ENCODE measurements around the gene FAHD1. TPM values are rescaled to one million over a fixed set of nuclear protein-coding genes. Genes with fewer than 3 reads are reported as not detected.

The FAHD1 gene
- total and polyA plus RNA-seq, 7 experiments from 2014 or later: 7.8 to 28.6 (median 10.0) TPM

DNA sequence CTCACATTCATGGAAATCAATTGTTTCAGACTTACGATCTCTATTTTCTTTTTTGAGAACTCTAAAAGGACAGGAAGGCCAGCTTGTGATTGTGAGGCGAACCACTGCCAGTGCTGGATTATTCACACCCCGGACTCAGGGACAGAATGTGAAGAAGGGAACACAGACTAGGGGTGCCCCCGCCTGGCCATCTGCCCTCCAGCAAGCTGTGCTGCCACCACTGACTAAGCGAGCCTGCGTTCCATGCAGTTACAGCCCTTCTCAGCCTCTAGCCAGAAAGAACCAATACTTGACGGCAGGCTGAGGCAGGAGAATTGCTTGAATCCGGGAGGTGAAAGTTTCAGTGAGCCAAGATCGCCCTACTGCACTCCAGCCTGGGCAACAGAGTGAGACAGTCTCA is 3.2 kb upstream of the FAHD1 start:
- H3K4me3 Mint-ChIP-seq: peak overlapping the region in 9 of 10 donors; percentile 35 to 90 (median 49)
- DNase-seq: no peak
- H3K27me3 ChIP-seq (ENCODE audit: control insufficient read depth in 2 of 2, insufficient read depth in 2 of 2, low read length in 2 of 2): no peaks in the 10 kb centered on the region
- peaks cover 17 to 40% (median 30%) of the 10 kb centered on the region in 7 donors for H3K4me1 Mint-ChIP-seq
- intact Hi-C loops (cut with micrococcal nuclease): no loop called here
- ChIA-PET CTCF (no interaction called here), POLR2A (interaction anchor here (1.3 kb wide), 1 partner anchor 51 kb away, joined by 5 read pairs; the partner anchor contains the start of genes EME2 and MRPS34)
- no peaks in the 10 kb centered on the region for H3K27me3 Mint-ChIP-seq
- peaks cover 0 to 8% (median 0%) of the 10 kb centered on the region in 5 donors for H3K36me3 Mint-ChIP-seq
- peaks cover 0 to 2% (median 0%) of the 10 kb centered on the region in 11 donors for H3K9me3 Mint-ChIP-seq
- peak overlapping the region in 6 of 9 donors; percentile 5 to 91 (median 52) for H3K27ac Mint-ChIP-seq
- peak overlapping the region; percentile 26 for H3K27ac ChIP-seq (ENCODE audit: low read depth, low read length)
- H3K4me3 ChIP-seq (ENCODE audit: low read length): no peak overlapping the region
- H3K9me3 ChIP-seq (ENCODE audit: control insufficient read depth in 2 of 3, low read length in 3 of 3): no peaks in the 10 kb centered on the region
- H3K36me3 ChIP-seq (ENCODE audit: control insufficient read depth in 2 of 3, insufficient read depth in 3 of 3, low read length in 3 of 3): peaks cover 3 to 51% (median 12%) of the 10 kb centered on the region in 3 experiments
- ATAC-seq: no peak
- H3K4me1 ChIP-seq (ENCODE audit: control insufficient read depth in 2 of 2, insufficient read depth in 2 of 2, low read length in 2 of 2): peaks cover 19 to 26% of the 10 kb centered on the region in 2 donors

- peak overlapping the region; percentile 77 to 93 (median 91) for H3K27ac Mint-ChIP-seq
- H3K36me3 ChIP-seq (ENCODE audit: control insufficient read depth in 2 of 3, insufficient read depth in 3 of 3, low read length in 3 of 3): peaks cover 3 to 35% (median 7%) of the 10 kb centered on the region in 3 experiments
- DNase-seq (no peak), ATAC-seq (no peak)
- POLR2A ChIA-PET: interaction anchor here (0.5 to 3.6 kb wide), 3 partner anchors 8 to 51 kb away, joined by 3 to 33 read pairs (median 5); partner anchors contain the start of genes NUBP2 and SPSB3
- no peaks in the 10 kb centered on the region for H3K9me3 ChIP-seq (ENCODE audit: control insufficient read depth in 2 of 3, low read length in 3 of 3)
- intact Hi-C loops (cut with micrococcal nuclease): loop anchor here in 1 of 2 donors (5.0 kb wide), 1 partner anchor 118 kb away; the partner anchor contains the start of gene MAPK8IP3
- H3K27me3 Mint-ChIP-seq: no peaks in the 10 kb centered on the region
- H3K4me1 Mint-ChIP-seq: peaks cover 21 to 55% (median 39%) of the 10 kb centered on the region in 7 donors
- H3K9me3 Mint-ChIP-seq: peaks cover 0 to 2% (median 0%) of the 10 kb centered on the region in 11 donors
- CTCF ChIA-PET: interaction anchor here (0.5 kb wide), 1 partner anchor 690 kb away, joined by 3 read pairs; no protein-coding TSS in a partner anchor
- peaks cover 19 to 26% of the 10 kb centered on the region in 2 donors for H3K4me1 ChIP-seq (ENCODE audit: control insufficient read depth in 2 of 2, insufficient read depth in 2 of 2, low read length in 2 of 2)
- H3K4me3 Mint-ChIP-seq: peak overlapping the region; percentile 82 to 90 (median 86)
- peaks cover 0 to 4% (median 0%) of the 10 kb centered on the region in 5 donors for H3K36me3 Mint-ChIP-seq
- peak overlapping the region; percentile 69 for H3K4me3 ChIP-seq (ENCODE audit: low read length)
- peak overlapping the region; percentile 78 for H3K27ac ChIP-seq (ENCODE audit: low read depth, low read length)
- no peaks in the 10 kb centered on the region for H3K27me3 ChIP-seq (ENCODE audit: control insufficient read depth in 2 of 2, insufficient read depth in 2 of 2, low read length in 2 of 2)
Observed at GRCh38 chr16:1825381-1825863, 1.6 kb upstream of the FAHD1 start.

GRCh38 chr16:1825864-1826690 is 929 bp upstream of the FAHD1 start:
- Mint-ChIP-seq H3K27ac (peak overlapping the region; percentile 80 to 93 (median 91)), H3K9me3 (peaks cover 0 to 2% (median 0%) of the 10 kb centered on the region in 11 donors), H3K27me3 (no peaks in the 10 kb centered on the region), H3K4me1 (peaks cover 21 to 60% (median 44%) of the 10 kb centered on the region in 7 donors), H3K4me3 (peak overlapping the region; percentile 82 to 92 (median 88)), H3K36me3 (peaks cover 0 to 7% (median 0%) of the 10 kb centered on the region in 5 donors)
- peaks cover 3 to 29% (median 7%) of the 10 kb centered on the region in 3 experiments for H3K36me3 ChIP-seq (ENCODE audit: control insufficient read depth in 2 of 3, insufficient read depth in 3 of 3, low read length in 3 of 3)
- H3K27me3 ChIP-seq (ENCODE audit: control insufficient read depth in 2 of 2, insufficient read depth in 2 of 2, low read length in 2 of 2): no peaks in the 10 kb centered on the region
- ChIA-PET POLR2A (interaction anchor here (0.5 to 3.6 kb wide), 7 partner anchors 12 to 556 kb away, joined by 3 to 33 read pairs (median 5); partner anchors contain the start of genes EME2, MRPS34, NME3 and NUBP2), CTCF (interaction anchor here (0.5 to 1.0 kb wide), 3 partner anchors 121 to 690 kb away, joined by 3 read pairs; no protein-coding TSS in a partner anchor)
- DNase-seq (peak in 5 of 9 donors; percentile 55 to 87 (median 65)), ATAC-seq (peak; percentile 78)
- no peaks in the 10 kb centered on the region for H3K9me3 ChIP-seq (ENCODE audit: control insufficient read depth in 2 of 3, low read length in 3 of 3)
- peak overlapping the region; percentile 69 for H3K4me3 ChIP-seq (ENCODE audit: low read length)
- intact Hi-C loops (cut with micrococcal nuclease): loop anchor here (1.0 to 5.0 kb wide), 11 partner anchors 14 to 517 kb away; partner anchors contain the start of genes MRPS34 (in 2 of the 2), NUBP2 (in 2 of the 2), SPSB3 (in 2 of the 2) and CRAMP1 (in 1 of the 2)
- H3K4me1 ChIP-seq (ENCODE audit: control insufficient read depth in 2 of 2, insufficient read depth in 2 of 2, low read length in 2 of 2): peaks cover 19 to 26% of the 10 kb centered on the region in 2 donors
- H3K27ac ChIP-seq (ENCODE audit: low read depth, low read length): peak overlapping the region; percentile 78

GRCh38 chr16:1828645-1829410 is 1.8 kb downstream of the FAHD1 start:
- Mint-ChIP-seq H3K27me3 (no peaks in the 10 kb centered on the region), H3K9me3 (peaks cover 0 to 2% (median 0%) of the 10 kb centered on the region in 11 donors), H3K4me3 (peak overlapping the region; percentile 17 to 92 (median 56)), H3K36me3 (peaks cover 0 to 7% (median 0%) of the 10 kb centered on the region in 5 donors), H3K27ac (peak overlapping the region in 5 of 9 donors; percentile 2 to 59 (median 30)), H3K4me1 (peaks cover 21 to 59% (median 41%) of the 10 kb centered on the region in 7 donors)
- Histone ChIP-seq H3K36me3 (ENCODE audit: control insufficient read depth in 2 of 3, insufficient read depth in 3 of 3, low read length in 3 of 3) (peaks cover 0 to 10% (median 0%) of the 10 kb centered on the region in 3 experiments), H3K4me1 (ENCODE audit: control insufficient read depth in 2 of 2, insufficient read depth in 2 of 2, low read length in 2 of 2) (peaks cover 19 to 24% of the 10 kb centered on the region in 2 donors), H3K4me3 (ENCODE audit: low read length) (no peak overlapping the region), H3K27ac (ENCODE audit: low read depth, low read length) (no peak overlapping the region), H3K27me3 (ENCODE audit: control insufficient read depth in 2 of 2, insufficient read depth in 2 of 2, low read length in 2 of 2) (no peaks in the 10 kb centered on the region), H3K9me3 (ENCODE audit: control insufficient read depth in 2 of 3, low read length in 3 of 3) (no peaks in the 10 kb centered on the region)
- intact Hi-C loops (cut with micrococcal nuclease): loop anchor here in 1 of 2 donors (5.0 kb wide), 1 partner anchor 122 kb away; the partner anchor contains the start of gene MAPK8IP3
- POLR2A ChIA-PET: interaction anchor here (2.9 kb wide), 1 partner anchor 57 kb away, joined by 11 read pairs; the partner anchor contains the start of genes EME2, MRPS34 and NME3
- ATAC-seq: no peak
- CTCF ChIA-PET: no interaction called here
- DNase-seq: no peak

DNA sequence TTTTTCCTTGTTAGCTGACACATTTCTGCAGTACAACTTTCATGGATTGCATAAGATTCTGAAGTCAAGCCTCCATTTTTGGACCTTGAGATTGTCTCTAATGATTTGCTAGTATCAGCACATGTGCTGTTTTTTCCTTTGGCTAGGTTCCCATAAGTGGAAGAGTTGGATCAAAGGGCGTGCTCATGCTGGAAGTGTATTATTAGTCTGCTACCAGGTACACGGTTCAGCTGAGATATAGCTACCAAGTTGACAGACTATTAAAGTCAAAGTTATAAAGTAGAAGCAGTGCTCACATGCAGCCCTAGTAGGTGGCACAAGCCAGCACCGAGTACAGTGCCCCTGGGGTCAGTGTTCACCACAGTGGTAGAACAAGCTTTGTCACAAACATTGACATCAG is 3.2 kb downstream of the FAHD1 start:
- DNase-seq (no peak), ATAC-seq (no peak)
- H3K27ac Mint-ChIP-seq: no peak overlapping the region
- ChIA-PET POLR2A (no interaction called here), CTCF (interaction anchor here (0.6 kb wide), 1 partner anchor 133 kb away, joined by 3 read pairs; no protein-coding TSS in a partner anchor)
- H3K4me1 Mint-ChIP-seq: peaks cover 13 to 45% (median 31%) of the 10 kb centered on the region in 7 donors
- Histone ChIP-seq H3K36me3 (ENCODE audit: control insufficient read depth in 2 of 3, insufficient read depth in 3 of 3, low read length in 3 of 3) (peaks cover 0 to 4% (median 0%) of the 10 kb centered on the region in 3 experiments), H3K9me3 (ENCODE audit: control insufficient read depth in 2 of 3, low read length in 3 of 3) (no peaks in the 10 kb centered on the region), H3K4me1 (ENCODE audit: control insufficient read depth in 2 of 2, insufficient read depth in 2 of 2, low read length in 2 of 2) (peaks cover 11 to 14% of the 10 kb centered on the region in 2 donors), H3K4me3 (ENCODE audit: low read length) (no peak overlapping the region), H3K27ac (ENCODE audit: low read depth, low read length) (no peak overlapping the region), H3K27me3 (ENCODE audit: control insufficient read depth in 2 of 2, insufficient read depth in 2 of 2, low read length in 2 of 2) (no peaks in the 10 kb centered on the region)
- H3K27me3 Mint-ChIP-seq: no peaks in the 10 kb centered on the region
- peaks cover 0 to 7% (median 0%) of the 10 kb centered on the region in 5 donors for H3K36me3 Mint-ChIP-seq
- no peak overlapping the region for H3K4me3 Mint-ChIP-seq
- H3K9me3 Mint-ChIP-seq: peaks cover 0 to 2% (median 0%) of the 10 kb centered on the region in 11 donors
- intact Hi-C loops (cut with micrococcal nuclease): no loop called here

Measured in naive thymus-derived CD4-positive, alpha-beta T cell (primary cell).